ENCODE data around the gene SPC24.
"Not testable (repeated sequence)": the region's sequence is repeated elsewhere in the genome, so short reads cannot be mapped to it uniquely, and the experiment has no call there.

SPC24 gene

GRCh38 chr19:11164296-11164695 is 8.7 kb upstream of the SPC24 start:
- no peak for DNase-seq

- not testable (repeated sequence) for DNase-seq
Observed at GRCh38 chr19:11160440-11160768, 4.8 kb upstream of the SPC24 start.

DNA sequence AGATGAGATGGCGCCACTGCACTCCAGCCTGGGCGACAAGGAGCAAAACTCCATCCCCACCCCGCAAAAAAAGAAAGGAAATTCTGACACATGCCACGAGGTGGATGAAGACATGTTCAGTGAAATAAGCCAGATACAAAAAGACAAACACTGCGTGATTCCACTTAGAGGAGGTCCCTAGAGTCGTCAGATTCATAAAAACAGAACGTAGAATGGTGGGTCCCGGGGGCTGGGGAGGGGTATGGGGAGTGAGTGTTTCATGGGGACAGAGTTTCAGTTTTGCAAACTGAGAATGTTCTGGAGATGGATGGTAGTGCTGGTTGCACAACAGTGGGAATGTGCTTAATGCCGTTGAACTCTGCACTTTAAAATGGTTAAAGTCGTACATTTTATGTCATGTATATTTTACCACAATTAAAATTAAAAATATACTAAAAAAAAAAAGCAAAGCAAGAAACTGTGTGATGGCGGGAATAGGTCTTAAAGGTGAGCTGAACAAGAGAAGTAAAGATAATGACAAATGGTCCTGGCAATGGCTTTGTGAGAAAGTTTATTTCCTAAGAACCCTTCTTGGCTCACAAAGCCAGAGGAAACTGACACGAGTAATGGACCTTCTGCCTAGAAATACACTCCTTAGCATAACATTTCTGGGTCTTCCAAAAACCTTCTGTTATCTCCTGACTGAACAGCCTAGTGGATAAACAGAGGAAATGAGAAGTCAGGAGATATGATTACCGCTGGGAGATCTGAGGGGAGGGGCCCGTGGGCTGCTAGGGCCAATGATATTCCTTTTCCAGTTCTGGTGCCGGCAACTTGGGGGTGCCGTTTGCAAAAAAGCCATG is 4.2 kb upstream of the SPC24 start:
- no peak for DNase-seq

- DNase-seq, result no peak
Observed at GRCh38 chr19:11154683-11155047, 917 bp downstream of the SPC24 start.

DNA sequence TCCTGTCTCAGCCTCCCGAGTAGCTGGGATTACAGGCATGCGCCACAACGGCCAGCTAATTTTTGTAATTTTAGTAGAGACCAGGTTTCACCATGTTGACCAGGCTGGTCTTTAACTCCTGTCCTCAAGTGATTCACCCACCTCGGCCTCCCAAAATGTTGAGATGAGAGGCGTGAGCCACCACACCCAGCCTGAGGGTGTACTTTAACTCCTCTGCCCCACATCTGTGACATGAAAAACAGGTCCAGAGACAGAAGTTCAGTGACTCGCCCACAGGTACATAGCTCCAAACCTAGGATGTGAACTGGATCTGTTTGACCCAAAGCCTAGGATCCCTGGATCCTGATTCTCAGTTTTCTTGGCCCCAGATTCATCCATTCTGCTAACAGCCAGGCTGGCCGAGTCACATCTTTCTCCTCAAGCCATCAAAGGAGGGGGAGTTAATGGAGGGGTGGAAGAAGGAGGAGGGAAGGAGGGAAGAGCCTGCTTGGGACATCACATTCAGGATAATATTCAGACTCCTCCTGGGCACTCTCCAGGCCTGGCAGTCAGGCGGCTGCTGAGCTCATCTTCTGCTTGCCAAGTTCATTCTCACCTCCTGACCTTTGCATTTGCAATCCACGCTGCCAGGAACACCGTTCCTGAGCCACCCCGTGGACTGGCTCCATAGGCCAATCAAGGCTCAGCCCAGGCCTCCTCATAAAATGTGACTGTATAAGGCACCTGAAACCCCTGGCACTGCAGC is 3.1 kb downstream of the SPC24 start:
- no peak for DNase-seq

DNA sequence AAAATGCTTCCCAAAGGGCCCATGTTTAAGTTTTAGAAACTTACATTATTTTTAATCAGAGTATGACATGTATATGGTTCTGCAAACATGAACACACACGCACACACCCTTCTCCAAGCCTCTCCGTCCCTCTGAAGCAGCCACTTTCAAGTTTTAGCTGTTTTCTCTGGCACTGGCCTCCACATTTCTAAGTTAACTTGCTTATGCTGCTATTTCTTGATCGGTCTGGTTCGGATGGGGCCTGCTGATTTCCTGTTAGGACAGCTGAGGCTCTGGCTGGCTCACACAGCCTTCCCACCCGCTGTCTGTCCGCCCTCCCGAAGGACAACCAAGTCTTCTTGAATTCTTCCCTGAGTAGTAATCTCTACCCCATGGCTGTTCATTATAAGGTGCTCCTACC is 4.4 kb downstream of the SPC24 start:
- DNase-seq, result no peak

- DNase-seq, result no peak
Observed at GRCh38 chr19:11148001-11148400, 7.6 kb downstream of the SPC24 start.

- no peak for DNase-seq
Observed at GRCh38 chr19:11145536-11145924, 10.1 kb downstream of the SPC24 start.

DNA sequence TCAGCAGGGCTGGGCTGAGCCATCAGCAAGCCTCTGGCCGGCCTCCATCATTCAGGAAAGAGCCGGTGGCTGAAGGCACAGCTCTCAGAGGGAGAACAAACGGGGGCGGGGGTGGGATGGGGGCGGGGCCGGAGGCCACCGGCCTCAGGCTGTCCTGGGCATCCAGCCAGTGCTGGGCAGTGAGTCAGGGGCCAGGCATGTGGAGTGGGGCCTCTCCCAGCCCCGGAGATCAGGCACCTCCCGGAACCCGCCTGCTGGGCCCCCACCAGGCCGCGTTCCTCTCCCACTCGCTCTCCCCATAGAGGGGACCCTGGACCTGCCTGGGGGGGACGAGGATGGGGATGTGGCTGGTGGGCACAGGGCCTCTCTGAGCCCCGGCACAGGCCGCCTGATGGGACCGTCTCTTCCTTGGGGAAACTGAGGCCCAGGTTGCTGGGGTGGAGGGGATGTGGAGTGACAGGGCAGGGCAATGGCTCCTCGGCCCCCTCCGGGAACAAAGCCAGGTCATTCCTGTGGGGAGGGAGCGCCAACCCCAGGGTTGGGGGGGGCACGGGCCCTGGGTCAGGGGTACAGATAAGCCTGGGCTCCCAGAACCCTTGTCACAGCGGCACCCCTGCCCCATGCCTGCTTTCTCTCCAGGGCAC is 12.9 kb downstream of the SPC24 start:
- DNase-seq, result no peak

GRCh38 chr19:11141937-11142527 is 13.6 kb downstream of the SPC24 start:
- DNase-seq, result no peak

DNA sequence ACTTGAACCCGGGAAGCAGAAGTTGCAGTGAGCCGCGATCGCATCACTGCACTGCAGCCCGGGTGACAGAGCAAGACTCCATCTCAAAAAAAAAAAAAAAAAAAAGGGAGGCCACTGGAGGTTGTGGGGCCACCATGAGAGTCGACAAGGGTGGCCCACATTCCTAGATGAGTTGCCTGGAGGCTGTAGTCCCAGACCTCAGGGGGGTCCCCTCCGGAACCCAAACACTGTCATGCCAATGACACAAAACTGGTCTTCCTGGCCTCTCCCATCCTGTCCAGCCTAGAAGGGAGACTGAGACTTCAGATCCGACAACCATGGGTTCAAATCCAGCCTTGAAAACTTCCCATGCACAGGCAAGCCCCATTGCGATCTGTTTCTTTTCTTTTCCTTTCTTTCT is 14.7 kb downstream of the SPC24 start:
- DNase-seq, result no peak

- DNase-seq, result not testable (repeated sequence)
Observed at GRCh38 chr19:11140023-11140538, 15.5 kb downstream of the SPC24 start.

- DNase-seq, result no peak
Observed at GRCh38 chr19:11138601-11139300, 16.8 kb downstream of the SPC24 start.

GRCh38 chr19:11137542-11138384 is 17.8 kb downstream of the SPC24 start:
- peak; percentile 31 for DNase-seq

DNA sequence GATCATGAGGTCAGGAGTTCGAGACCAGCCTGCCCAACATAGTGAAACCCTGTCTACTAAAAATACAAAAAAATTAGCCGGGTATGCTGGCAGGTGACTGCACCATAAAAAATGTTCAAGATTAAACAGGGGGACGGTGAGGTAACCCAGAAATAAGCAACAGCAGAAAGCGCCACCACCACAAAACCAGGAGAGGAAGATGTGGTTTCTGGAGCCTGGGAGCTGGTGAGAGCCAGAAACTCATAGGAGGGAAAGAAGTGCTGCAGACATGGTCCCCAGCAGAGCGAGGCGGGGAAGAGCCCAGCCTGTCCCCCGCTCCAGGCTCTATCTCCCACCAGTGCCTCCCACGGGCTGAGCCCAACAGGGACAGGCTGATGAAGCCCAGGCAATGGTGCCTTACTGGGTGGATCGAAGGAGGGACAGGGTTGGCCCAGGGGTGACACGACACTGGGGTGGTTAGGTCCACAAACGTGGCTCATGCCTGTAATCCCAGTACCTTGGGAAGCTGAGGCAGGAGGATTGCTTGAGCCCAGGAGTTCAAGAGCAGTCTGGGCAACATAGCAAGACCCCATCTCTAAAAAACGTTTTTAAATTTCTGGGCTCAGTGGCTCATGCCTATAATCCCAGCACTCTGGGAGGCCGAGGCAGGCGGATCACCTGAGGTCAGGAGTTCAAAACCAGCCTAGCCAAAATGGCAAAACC is 19.0 kb downstream of the SPC24 start:
- DNase-seq, result no peak

DNA sequence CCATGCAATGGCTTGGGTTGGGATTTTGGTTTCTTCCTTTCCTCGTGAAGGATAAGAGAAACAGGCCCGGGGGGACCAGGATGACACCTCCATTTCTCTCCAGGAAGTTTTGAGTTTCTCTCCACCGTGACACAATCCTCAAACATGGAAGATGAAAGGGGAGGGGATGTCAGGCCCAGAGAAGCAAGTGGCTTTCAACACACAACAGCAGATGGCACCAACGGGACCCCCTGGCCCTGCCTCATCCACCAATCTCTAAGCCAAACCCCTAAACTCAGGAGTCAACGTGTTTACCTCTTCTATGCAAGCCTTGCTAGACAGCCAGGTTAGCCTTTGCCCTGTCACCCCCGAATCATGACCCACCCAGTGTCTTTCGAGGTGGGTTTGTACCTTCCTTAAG is 24.1 kb downstream of the SPC24 start:
- no peak for DNase-seq

- no peak for DNase-seq
Observed at GRCh38 chr19:11130824-11131455, 24.6 kb downstream of the SPC24 start.

- DNase-seq, result no peak
Observed at GRCh38 chr19:11127905-11128304, 27.7 kb downstream of the SPC24 start.

DNA sequence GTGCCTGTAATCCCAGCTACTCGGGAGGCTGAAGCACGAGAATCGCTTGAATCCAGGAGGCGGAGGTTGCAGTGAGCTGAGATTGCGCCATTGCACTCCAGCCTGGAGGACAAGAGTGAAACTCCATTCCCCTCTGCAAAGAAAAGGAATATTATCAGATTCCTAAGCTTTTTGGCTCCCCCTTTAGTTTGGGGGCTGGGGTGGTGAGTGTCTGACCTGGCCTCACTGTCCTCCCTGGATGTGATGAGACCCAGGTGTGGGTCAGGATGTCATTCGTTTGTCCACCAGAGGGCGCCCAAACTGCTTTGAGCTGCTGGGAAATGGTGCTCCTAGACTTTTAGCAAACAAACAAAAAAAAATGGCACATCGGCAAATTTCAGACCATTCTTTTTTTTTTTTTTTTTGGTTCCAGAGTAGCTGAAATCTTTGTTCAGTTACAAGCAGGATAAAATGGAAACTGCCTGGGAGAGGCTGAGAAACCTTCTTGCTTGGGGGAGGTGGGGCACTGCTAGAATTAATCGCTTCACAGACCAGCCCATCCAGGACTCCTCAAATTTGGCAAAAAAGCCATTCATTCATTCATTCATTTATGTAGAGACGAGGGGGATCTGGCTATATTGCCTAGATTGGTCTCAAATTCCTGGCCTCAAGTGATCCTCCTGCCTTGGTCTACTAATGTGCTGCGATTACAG is 29.4 kb downstream of the SPC24 start:
- DNase-seq, result no peak

DNA sequence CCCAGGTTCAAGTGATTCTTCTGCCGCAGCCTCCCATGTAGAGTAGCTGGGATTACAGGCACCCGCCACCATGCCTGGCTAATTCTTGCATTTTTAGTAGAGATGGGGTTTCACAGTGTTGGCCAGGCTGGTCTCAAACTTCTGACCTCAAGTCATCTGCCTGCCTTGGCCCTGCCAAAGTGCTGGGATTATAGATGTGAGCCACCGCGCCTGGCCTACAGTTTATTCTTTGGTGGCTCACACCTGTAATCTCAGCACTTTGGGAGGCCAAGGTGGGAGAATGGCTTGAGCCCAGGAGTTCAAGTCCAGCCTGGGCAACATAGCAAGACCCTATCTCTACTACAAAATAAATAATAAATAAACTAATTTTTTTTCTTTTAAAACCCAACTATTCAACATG is 31.4 kb downstream of the SPC24 start:
- not testable (repeated sequence) for DNase-seq
